HG02981 (cell line): ENCODE results near the gene ERLEC1.
A peak's percentile ranks its signal among the peaks of the same experiment; 100 is the strongest.
"Not testable (repeated sequence)": the region's sequence is repeated elsewhere in the genome, so short reads cannot be mapped to it uniquely, and the experiment has no call there.

ENCODE experiments used
- ATAC-seq: cut with Tn5 transposase; IDR thresholded peaks from one replicate; pipeline ENCODE4 v1.9.1; 2021; ENCODE audit warnings: mild to moderate bottlenecking, moderate library complexity; ENCODE audit not compliant: unreplicated experiment

Gene ERLEC1, protein sequence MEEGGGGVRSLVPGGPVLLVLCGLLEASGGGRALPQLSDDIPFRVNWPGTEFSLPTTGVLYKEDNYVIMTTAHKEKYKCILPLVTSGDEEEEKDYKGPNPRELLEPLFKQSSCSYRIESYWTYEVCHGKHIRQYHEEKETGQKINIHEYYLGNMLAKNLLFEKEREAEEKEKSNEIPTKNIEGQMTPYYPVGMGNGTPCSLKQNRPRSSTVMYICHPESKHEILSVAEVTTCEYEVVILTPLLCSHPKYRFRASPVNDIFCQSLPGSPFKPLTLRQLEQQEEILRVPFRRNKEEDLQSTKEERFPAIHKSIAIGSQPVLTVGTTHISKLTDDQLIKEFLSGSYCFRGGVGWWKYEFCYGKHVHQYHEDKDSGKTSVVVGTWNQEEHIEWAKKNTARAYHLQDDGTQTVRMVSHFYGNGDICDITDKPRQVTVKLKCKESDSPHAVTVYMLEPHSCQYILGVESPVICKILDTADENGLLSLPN

DNA sequence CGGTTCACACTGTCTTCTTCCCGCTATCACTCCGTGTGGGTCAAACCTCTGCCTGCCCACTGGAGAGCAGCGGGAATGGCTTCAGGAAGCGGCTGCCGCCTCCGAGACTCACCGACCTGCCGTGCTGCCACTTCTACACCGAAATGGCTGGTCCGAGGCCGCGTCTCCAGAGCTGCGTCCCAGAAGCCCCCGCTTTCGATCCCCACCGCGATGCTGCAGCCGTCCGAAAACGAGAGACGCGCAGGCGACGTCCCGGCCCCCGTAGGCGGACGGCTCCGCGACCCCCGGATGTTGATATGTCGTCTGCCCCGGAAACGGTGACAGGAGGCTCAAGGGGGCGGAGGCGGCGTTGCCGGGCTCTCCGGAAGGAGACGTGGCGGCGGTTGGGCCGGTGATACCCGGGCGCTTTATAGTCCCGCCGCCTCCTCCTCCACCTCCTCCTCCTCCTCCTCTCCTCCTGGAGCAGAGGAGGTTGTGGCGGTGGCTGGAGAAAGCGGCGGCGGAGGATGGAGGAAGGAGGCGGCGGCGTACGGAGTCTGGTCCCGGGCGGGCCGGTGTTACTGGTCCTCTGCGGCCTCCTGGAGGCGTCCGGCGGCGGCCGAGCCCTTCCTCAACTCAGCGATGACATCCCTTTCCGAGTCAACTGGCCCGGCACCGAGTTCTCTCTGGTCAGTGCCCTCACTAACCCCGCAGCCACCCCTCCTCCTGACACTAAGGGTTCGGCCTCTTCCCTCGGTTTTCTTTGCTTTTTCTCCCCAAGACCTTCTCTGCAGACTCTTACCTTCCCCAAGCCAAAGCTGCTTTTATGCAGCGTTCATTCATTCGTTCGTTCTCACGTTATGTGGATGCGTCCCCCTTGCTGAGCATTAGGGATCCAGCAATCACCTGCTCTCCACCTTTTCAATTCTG, at the start of gene ERLEC1, which contains the start of gene ASB3:
TSS of gene ERLEC1 (plus strand) at position 340 of the 909 bp plus-strand sequence. CDS start at position 507, 167 bp downstream.
TSS of gene ASB3 (minus strand) at position 249 of the 909 bp plus-strand sequence. CDS start 21,381 bp downstream, outside the sequence.
- peak; percentile 95 for ATAC-seq

- ATAC-seq, result no peak
Measured at GRCh38 chr2:53737091-53737490, 49.8 kb upstream of the ERLEC1 start.

DNA sequence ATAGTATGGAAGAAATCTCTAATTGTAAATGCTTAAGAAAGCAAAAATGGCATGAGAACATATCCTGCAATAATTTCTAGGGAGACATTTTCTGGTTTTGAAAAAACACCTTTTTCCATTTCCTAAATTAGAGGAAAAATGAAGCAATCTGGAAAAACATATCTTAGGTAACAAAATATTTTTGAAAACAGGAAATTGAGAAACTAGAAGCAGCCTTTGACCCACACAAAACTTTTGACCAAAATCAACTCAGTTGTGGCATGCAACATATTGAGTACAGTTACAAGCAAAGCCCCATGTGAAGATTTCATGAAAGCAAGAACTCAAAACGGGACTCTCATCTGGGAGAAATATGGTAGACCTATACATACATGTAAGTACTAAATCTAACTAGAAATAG, 47.8 kb upstream of the ERLEC1 start:
- no peak for ATAC-seq

DNA sequence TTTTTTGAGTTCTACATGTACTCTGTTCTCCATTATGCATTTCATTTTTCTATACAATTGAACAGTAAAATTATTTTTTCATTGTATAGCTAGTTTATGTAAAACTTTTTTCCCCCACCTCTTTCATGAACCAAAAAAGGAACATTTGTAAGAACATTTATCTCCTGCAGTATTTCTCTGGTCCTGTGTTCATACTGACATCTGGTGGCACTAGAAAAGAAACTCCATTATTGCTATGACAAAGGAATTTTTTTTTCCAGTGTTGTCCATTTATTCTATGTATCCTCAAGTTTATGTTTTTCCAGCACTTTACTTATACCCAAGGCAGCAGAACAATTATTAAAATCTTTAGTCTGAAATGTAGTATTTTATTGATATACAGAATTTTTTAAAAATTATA, 46.7 kb upstream of the ERLEC1 start:
- ATAC-seq, result no peak

- no peak for ATAC-seq
Measured at GRCh38 chr2:53744395-53745065, 42.3 kb upstream of the ERLEC1 start.

DNA sequence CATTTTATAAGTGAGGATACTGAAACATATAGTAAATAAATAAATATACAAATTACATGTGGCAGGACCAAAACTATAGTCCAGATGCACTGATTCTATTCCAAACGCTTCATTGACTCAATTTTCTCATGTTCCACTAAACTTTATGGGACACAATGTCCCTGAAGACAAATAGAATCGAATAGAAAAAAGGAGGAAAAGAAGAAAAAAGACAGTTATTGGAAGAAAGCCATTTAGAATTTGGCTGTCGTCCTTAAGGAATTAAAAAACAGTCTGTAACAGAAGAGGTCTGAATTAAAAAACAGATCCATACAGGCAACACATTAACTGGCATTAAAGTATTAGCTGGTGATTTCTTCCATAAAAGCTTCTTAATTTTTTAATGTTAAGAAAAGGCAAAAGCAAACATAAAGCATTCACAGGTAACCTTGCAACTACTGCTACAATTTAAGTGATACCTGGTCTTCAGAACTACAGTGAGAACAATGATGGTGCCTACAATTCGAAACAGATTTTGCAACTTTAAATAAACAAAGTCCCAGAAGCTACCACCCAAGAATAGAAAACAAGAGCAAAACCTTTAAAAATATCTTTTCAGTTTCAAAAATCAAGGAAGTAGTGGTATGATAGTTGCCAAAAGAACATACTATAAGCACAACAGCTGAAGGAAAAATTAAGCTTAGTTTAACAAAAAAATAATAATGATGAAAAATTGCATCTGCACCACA, 36.6 kb upstream of the ERLEC1 start:
- no peak for ATAC-seq

DNA sequence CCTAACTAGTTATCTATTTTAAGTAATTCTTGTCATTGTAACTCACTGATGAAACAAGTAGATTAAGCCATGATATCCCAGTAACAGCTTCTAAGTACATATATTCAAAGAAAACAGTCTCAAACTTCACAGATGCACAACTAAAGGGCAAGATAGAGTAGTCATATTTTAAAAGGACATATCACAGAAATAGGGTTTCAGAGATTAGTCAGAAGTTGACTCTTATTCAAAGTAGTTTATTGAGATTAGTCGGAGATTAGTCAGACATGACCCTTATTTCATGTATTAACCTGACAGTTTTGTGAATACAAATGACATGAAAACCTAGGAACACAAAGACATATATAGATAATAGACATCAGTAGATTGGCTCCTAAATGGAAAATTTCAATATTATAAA, 35.1 kb upstream of the ERLEC1 start:
- peak; percentile 91 for ATAC-seq

GRCh38 chr2:53752385-53752784, 34.5 kb upstream of the ERLEC1 start:
- no peak for ATAC-seq

DNA sequence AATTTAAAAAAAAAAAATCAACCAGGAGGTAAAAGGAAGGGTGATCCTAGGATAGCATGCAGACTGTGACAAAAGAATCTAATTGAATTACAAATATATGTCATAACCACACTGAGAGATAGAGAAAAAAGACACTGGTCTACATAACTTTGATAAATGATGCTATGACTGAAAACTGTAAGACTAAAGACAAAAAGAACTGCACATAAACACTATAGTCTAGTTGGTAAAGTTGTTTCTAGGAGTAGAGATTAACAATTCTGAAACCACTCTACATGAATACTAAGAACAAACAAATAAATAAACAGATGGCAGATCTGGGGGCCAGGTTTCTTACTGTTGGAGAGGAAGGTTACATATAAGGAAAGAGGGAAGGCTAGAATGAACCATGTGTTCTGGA, 33.8 kb upstream of the ERLEC1 start:
- no peak for ATAC-seq

- ATAC-seq, result peak; percentile 36
Measured at GRCh38 chr2:53755121-53755520, 31.7 kb upstream of the ERLEC1 start.

DNA sequence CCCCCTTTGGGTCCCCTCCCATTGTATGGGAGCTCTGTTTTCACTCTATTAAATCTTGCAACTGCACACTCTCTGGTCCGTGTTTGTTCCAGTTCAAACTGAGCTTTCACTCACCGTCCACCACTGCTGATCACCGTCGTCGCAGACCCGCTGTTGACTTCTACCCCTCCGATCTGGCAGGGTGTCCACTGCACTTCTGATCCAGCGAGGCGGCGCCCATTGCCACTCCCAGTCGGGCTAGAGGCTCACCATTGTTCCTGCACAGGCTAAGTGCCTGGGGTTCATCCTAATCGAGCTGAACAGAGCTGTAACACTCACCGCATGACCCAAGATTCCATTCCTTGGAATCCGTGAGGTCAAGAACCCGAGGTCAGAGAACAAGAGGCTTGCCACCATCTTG, 30.2 kb upstream of the ERLEC1 start:
- no peak for ATAC-seq

GRCh38 chr2:53757206-53757605, 29.6 kb upstream of the ERLEC1 start:
- not testable (repeated sequence) for ATAC-seq

- no peak for ATAC-seq
Measured at GRCh38 chr2:53765767-53766166, 21.1 kb upstream of the ERLEC1 start.

GRCh38 chr2:53767405-53768241, 19.2 kb upstream of the ERLEC1 start, which contains the start of gene CHAC2:
CHAC2 (plus strand) TSS chr2:53767804; CDS start chr2:53767887, 83 bp downstream.
- peak; percentile 92 for ATAC-seq

- peak; percentile 33 for ATAC-seq
Measured at GRCh38 chr2:53768242-53768542, 18.7 kb upstream of the ERLEC1 start.

DNA sequence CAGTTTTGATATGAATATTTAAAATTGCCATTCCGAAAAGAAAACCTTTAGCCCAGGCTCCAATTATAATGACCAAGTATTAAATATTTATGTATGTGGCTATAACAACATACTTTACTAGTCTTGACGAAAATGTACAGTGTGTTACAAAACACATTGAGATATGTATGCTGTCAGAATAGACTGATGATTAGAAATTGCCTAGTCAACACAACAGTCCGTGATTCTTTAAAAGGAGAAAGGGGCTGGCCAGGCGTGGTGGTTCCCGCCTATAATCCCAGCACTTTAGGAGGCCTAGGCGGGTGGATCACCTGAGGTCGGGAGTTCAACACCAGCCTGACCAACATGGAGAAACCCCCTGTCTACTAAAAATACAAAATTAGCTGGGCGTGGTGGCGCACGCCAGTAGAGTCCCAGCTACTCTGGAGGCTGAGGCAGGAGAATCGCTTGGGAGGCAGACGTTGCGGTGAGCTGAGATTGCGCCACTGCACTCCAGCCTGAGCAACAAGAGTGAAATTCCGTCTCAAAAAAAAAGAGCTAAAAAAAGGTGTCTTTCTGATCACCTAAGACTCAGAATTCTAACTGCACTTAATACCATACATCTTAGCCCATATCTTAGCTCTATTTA, 17.4 kb upstream of the ERLEC1 start:
- ATAC-seq, result no peak

DNA sequence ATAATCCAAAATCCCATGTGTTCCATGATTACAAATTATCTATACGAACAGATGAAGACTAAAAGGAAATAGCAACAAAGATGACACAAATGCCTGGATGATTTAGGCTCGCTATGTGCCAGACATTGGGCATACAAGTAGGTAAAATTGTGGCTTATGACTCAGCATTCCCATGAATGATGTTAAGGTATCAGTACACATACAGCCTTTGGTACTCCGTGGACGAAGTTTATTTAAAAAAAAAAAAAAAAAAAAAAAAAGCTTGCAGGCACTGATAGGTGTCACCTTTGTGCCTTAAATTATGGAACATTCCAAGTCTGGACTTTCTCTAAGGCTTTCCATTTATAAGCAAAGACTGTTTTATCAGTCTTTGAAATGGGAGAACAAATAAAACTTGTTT, 16.6 kb upstream of the ERLEC1 start:
- ATAC-seq, result no peak

DNA sequence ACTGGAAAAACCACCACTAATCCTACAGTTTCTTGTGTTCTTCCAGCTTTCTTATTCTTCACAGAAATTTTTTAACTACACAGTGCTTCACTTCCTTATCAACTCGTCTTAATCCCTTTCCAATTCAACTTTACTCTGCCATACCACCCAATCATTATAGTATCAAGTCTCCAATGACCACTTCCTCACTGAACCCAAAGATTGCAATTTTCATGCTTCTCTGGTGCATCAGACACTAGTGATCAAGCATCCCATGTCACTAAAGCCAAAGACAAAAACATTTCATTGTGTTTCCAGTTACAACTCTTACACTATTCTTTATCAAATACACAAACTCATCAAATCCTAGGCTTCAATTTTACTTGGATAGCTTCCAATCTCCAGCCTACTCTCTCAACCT, 9.7 kb upstream of the ERLEC1 start:
- no peak for ATAC-seq

DNA sequence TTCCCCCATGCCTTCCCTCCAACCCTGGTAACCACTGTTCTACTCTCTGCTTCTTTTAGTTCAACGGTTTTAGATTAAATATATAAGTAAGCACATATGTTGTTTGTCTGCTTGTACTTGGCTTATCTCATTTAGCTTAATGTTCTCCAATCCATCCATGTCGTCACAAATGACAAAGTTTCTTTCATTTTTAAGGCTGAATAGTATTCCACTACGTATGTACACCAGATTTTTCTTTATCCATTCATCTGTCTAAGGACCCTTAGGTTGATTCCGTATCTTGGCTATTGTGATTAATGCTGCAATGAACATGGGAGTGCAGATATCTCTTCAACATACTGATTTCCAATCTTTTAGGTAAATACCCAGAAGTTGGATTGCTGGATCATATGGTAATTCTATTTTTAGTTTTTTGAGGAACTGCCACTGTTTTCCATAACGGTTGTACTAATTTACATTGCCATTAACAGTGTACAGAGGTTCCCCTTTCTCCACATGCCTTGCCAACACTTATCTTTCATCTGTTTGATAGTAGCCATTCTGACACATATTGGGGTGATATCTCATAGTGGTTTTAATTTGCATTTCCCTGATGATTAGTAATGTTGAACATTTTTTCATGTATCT, 8.2 kb upstream of the ERLEC1 start:
- ATAC-seq, result no peak
